Nephron (organoid): ENCODE measurements around the gene NOP10.

Experiments
- H3K27ac Mint-ChIP-seq, 3 experiments: 2 replicates each; pipeline ENCODE4 v1.8.0; 2020; ENCODE audit warnings: mixed read lengths in 3 of 3, mild to moderate bottlenecking in 2 of 3, moderate library complexity in 1 of 3
- H3K27me3 Mint-ChIP-seq: 2 replicates; pipeline ENCODE4 v1.8.0; 2021; ENCODE audit warnings: low read depth, mild to moderate bottlenecking, moderate library complexity, mixed read lengths
- H3K36me3 Mint-ChIP-seq: 2 replicates; pipeline ENCODE4 v1.8.0; 2020; ENCODE audit warnings: low read depth, mixed read lengths
- H3K4me1 Mint-ChIP-seq: 2 replicates; pipeline ENCODE4 v1.8.0; 2020; ENCODE audit warnings: mixed read lengths
- H3K4me3 Mint-ChIP-seq, 3 experiments: 2 replicates each; pipeline ENCODE4 v1.8.0; 2020; ENCODE audit warnings: mild to moderate bottlenecking in 3 of 3, mixed read lengths in 3 of 3, moderate library complexity in 2 of 3
- H3K9me3 Mint-ChIP-seq: 2 replicates; pipeline ENCODE4 v1.8.0; 2020; ENCODE audit warnings: mixed read lengths
- CTCF ChIP-seq, 3 experiments: fragments of 200-600 bp; sonication (generic); IDR thresholded peaks; one replicate each; pipeline ENCODE4 v1.5.0; 2021; ENCODE audit warnings: antibody characterized with exemption in 3 of 3; ENCODE audit not compliant: unreplicated experiment in 3 of 3

The NOP10 gene

GRCh38 chr15:34365836-34366235, 22.9 kb upstream of the NOP10 start:
- Mint-ChIP-seq H3K27ac (peak overlapping the region; percentile 73 to 93 (median 89)), H3K4me1 (peaks cover 25% of the 10 kb centered on the region), H3K9me3 (no peaks in the 10 kb centered on the region), H3K27me3 (no peaks in the 10 kb centered on the region), H3K36me3 (peaks cover 19% of the 10 kb centered on the region), H3K4me3 (peak overlapping the region; percentile 87 to 97 (median 97))
- no peak for TF ChIP-seq CTCF (IDR thresholded peaks at IDR 0.05; ENCODE audit: unreplicated experiment in 3 of 3)

- no peaks in the 10 kb centered on the region for H3K27me3 Mint-ChIP-seq
- H3K27ac Mint-ChIP-seq, result peak overlapping the region; percentile 73 to 93 (median 89)
- no peak for TF ChIP-seq CTCF (IDR thresholded peaks at IDR 0.05; ENCODE audit: unreplicated experiment in 3 of 3)
- peak overlapping the region; percentile 87 to 97 (median 97) for H3K4me3 Mint-ChIP-seq
- peaks cover 23% of the 10 kb centered on the region for H3K4me1 Mint-ChIP-seq
- no peaks in the 10 kb centered on the region for H3K9me3 Mint-ChIP-seq
- peaks cover 22% of the 10 kb centered on the region for H3K36me3 Mint-ChIP-seq
These were observed 22.3 kb upstream of the NOP10 start for GRCh38 chr15:34365091-34365825.

- H3K27me3 Mint-ChIP-seq, result no peaks in the 10 kb centered on the region
- no peak for TF ChIP-seq CTCF (IDR thresholded peaks at IDR 0.05; ENCODE audit: unreplicated experiment in 3 of 3)
- peaks cover 32% of the 10 kb centered on the region for H3K36me3 Mint-ChIP-seq
- no peak overlapping the region for H3K27ac Mint-ChIP-seq
- H3K9me3 Mint-ChIP-seq, result no peaks in the 10 kb centered on the region
- H3K4me3 Mint-ChIP-seq, result peak overlapping the region in 1 of 3 experiments; percentile 8
- H3K4me1 Mint-ChIP-seq, result peaks cover 16% of the 10 kb centered on the region
These were observed 21.1 kb upstream of the NOP10 start for GRCh38 chr15:34364041-34364440.

- H3K4me3 Mint-ChIP-seq, result no peak overlapping the region
- no peak overlapping the region for H3K27ac Mint-ChIP-seq
- H3K27me3 Mint-ChIP-seq, result no peaks in the 10 kb centered on the region
- peaks cover 45% of the 10 kb centered on the region for H3K36me3 Mint-ChIP-seq
- no peaks in the 10 kb centered on the region for H3K9me3 Mint-ChIP-seq
- TF ChIP-seq CTCF (IDR thresholded peaks at IDR 0.05; ENCODE audit: unreplicated experiment in 3 of 3), result no peak
- peaks cover 9% of the 10 kb centered on the region for H3K4me1 Mint-ChIP-seq
These were observed 19.3 kb upstream of the NOP10 start for GRCh38 chr15:34362047-34362773.

GRCh38 chr15:34361278-34361677, 18.3 kb upstream of the NOP10 start:
- Mint-ChIP-seq H3K9me3 (no peaks in the 10 kb centered on the region), H3K36me3 (peaks cover 47% of the 10 kb centered on the region), H3K27ac (no peak overlapping the region), H3K4me3 (no peak overlapping the region), H3K27me3 (no peaks in the 10 kb centered on the region), H3K4me1 (peaks cover 9% of the 10 kb centered on the region)
- TF ChIP-seq CTCF (IDR thresholded peaks at IDR 0.05; ENCODE audit: unreplicated experiment in 3 of 3), result no peak
